Skeletal muscle satellite cell (primary cell): Measurements from ENCODE around the gene EME2.

Experiments used
- H3K27me3 ChIP-seq: 2 replicates; pipeline ENCODE4 v1.7.0; 2013; ENCODE audit warnings: low read length; ENCODE audit not compliant: control insufficient read depth, insufficient read depth
- H3K36me3 ChIP-seq: 2 replicates; pipeline ENCODE4 v1.7.0; 2013; ENCODE audit warnings: mild to moderate bottlenecking, control low read depth, low read length; ENCODE audit not compliant: insufficient read depth
- H3K4me1 ChIP-seq: 2 replicates; pipeline ENCODE4 v1.7.0; 2013; ENCODE audit warnings: low read length; ENCODE audit not compliant: control insufficient read depth, insufficient read depth
- H3K4me2 ChIP-seq: 2 replicates; pipeline ENCODE4 v1.7.0; 2013; ENCODE audit warnings: mild to moderate bottlenecking, low read length
- H3K4me3 ChIP-seq: 2 replicates; pipeline ENCODE4 v1.7.0; 2013; ENCODE audit warnings: low read length
- H3K9ac ChIP-seq: 2 replicates; pipeline ENCODE4 v1.7.0; 2013; ENCODE audit warnings: mild to moderate bottlenecking, low read depth, low read length, moderate library complexity
- H3K9me3 ChIP-seq: replicated peaks from 2 replicates; pipeline ENCODE4 v1.7.0; 2013; ENCODE audit warnings: mild to moderate bottlenecking, control low read depth, low read length

The EME2 gene

GRCh38 chr16:1784977-1785845, 12.6 kb downstream of the EME2 start:
- no peaks in the 10 kb centered on the region for H3K27me3 ChIP-seq
- H3K9ac ChIP-seq: no peak overlapping the region
- H3K4me1 ChIP-seq: peaks cover 9% of the 10 kb centered on the region
- no peak overlapping the region for H3K4me2 ChIP-seq
- H3K4me3 ChIP-seq: no peak overlapping the region
- H3K36me3 ChIP-seq: peaks cover 15% of the 10 kb centered on the region
- H3K9me3 ChIP-seq: no peaks in the 10 kb centered on the region

- Histone ChIP-seq H3K9ac (no peak overlapping the region), H3K4me1 (peaks cover 9% of the 10 kb centered on the region), H3K27me3 (no peaks in the 10 kb centered on the region), H3K4me3 (no peak overlapping the region), H3K4me2 (no peak overlapping the region), H3K36me3 (peaks cover 14% of the 10 kb centered on the region), H3K9me3 (no peaks in the 10 kb centered on the region)
Measured at GRCh38 chr16:1785846-1786170, 13.2 kb downstream of the EME2 start.

GRCh38 chr16:1786242-1787055, 13.8 kb downstream of the EME2 start:
- no peaks in the 10 kb centered on the region for H3K9me3 ChIP-seq
- peaks cover 3% of the 10 kb centered on the region for H3K4me1 ChIP-seq
- no peak overlapping the region for H3K4me3 ChIP-seq
- H3K4me2 ChIP-seq: no peak overlapping the region
- H3K9ac ChIP-seq: no peak overlapping the region
- H3K36me3 ChIP-seq: peaks cover 14% of the 10 kb centered on the region
- no peaks in the 10 kb centered on the region for H3K27me3 ChIP-seq

GRCh38 chr16:1787056-1787321, 14.4 kb downstream of the EME2 start:
- Histone ChIP-seq H3K36me3 (peaks cover 14% of the 10 kb centered on the region), H3K4me3 (no peak overlapping the region), H3K27me3 (no peaks in the 10 kb centered on the region), H3K9me3 (no peaks in the 10 kb centered on the region), H3K9ac (no peak overlapping the region), H3K4me2 (no peak overlapping the region), H3K4me1 (no peaks in the 10 kb centered on the region)

GRCh38 chr16:1787322-1788094, 14.9 kb downstream of the EME2 start:
- H3K4me3 ChIP-seq: no peak overlapping the region
- H3K9me3 ChIP-seq: no peaks in the 10 kb centered on the region
- H3K36me3 ChIP-seq: peaks cover 14% of the 10 kb centered on the region
- H3K27me3 ChIP-seq: no peaks in the 10 kb centered on the region
- no peak overlapping the region for H3K9ac ChIP-seq
- no peak overlapping the region for H3K4me2 ChIP-seq
- H3K4me1 ChIP-seq: no peaks in the 10 kb centered on the region

GRCh38 chr16:1788095-1788707, 15.6 kb downstream of the EME2 start:
- H3K4me2 ChIP-seq: no peak overlapping the region
- H3K4me3 ChIP-seq: no peak overlapping the region
- no peak overlapping the region for H3K9ac ChIP-seq
- no peaks in the 10 kb centered on the region for H3K4me1 ChIP-seq
- H3K36me3 ChIP-seq: peaks cover 14% of the 10 kb centered on the region
- H3K9me3 ChIP-seq: no peaks in the 10 kb centered on the region
- H3K27me3 ChIP-seq: no peaks in the 10 kb centered on the region

- peaks cover 14% of the 10 kb centered on the region for H3K36me3 ChIP-seq
- no peak overlapping the region for H3K9ac ChIP-seq
- H3K4me3 ChIP-seq: no peak overlapping the region
- no peak overlapping the region for H3K4me2 ChIP-seq
- H3K9me3 ChIP-seq: no peaks in the 10 kb centered on the region
- H3K27me3 ChIP-seq: no peaks in the 10 kb centered on the region
- H3K4me1 ChIP-seq: no peaks in the 10 kb centered on the region
Measured at GRCh38 chr16:1788708-1789100, 16.1 kb downstream of the EME2 start.

GRCh38 chr16:1789643-1790045, 17.0 kb downstream of the EME2 start:
- Histone ChIP-seq H3K4me1 (no peaks in the 10 kb centered on the region), H3K4me2 (no peak overlapping the region), H3K4me3 (no peak overlapping the region), H3K36me3 (peaks cover 14% of the 10 kb centered on the region), H3K27me3 (no peaks in the 10 kb centered on the region), H3K9me3 (no peaks in the 10 kb centered on the region), H3K9ac (no peak overlapping the region)

- peaks cover 14% of the 10 kb centered on the region for H3K36me3 ChIP-seq
Measured at GRCh38 chr16:1790261-1790610, 17.6 kb downstream of the EME2 start.

GRCh38 chr16:1790611-1791255, 18.1 kb downstream of the EME2 start:
- Histone ChIP-seq H3K4me2 (no peak overlapping the region), H3K36me3 (peaks cover 14% of the 10 kb centered on the region), H3K4me3 (no peak overlapping the region), H3K4me1 (no peaks in the 10 kb centered on the region), H3K9me3 (no peaks in the 10 kb centered on the region), H3K27me3 (no peaks in the 10 kb centered on the region), H3K9ac (no peak overlapping the region)

More at GRCh38 chr16:1790261-1790610, 17.6 kb downstream of the EME2 start:
- no peaks in the 10 kb centered on the region for H3K4me1 ChIP-seq
- H3K9ac ChIP-seq: no peak overlapping the region
- no peaks in the 10 kb centered on the region for H3K9me3 ChIP-seq
- H3K4me3 ChIP-seq: no peak overlapping the region
- no peaks in the 10 kb centered on the region for H3K27me3 ChIP-seq
- H3K4me2 ChIP-seq: no peak overlapping the region
